GM19395 (cell line): Measurements from ENCODE around the gene CAPZA3.
"Not testable (repeated sequence)": the region's sequence is repeated elsewhere in the genome, so short reads cannot be mapped to it uniquely, and the experiment has no call there.

Experiments
- ATAC-seq: cut with Tn5 transposase; IDR thresholded peaks from one replicate; pipeline ENCODE4 v1.9.1; 2021; ENCODE audit warnings: mild to moderate bottlenecking, moderate library complexity; ENCODE audit not compliant: unreplicated experiment

The CAPZA3 gene

GRCh38 chr12:18737819-18738218 lies at the start of gene CAPZA3, which contains the start of gene PLCZ1:
Gene CAPZA3 (plus strand): TSS chr12:18738119. CDS start chr12:18738269, 150 bp downstream.
Gene PLCZ1 (minus strand): TSS chr12:18738012. CDS start chr12:18737371, 641 bp downstream.
- ATAC-seq: no peak

GRCh38 chr12:18689771-18690170 lies 48.1 kb upstream of the CAPZA3 start:
- no peak for ATAC-seq

GRCh38 chr12:18690653-18691052 lies 47.3 kb upstream of the CAPZA3 start:
- ATAC-seq: no peak

- ATAC-seq: not testable (repeated sequence)
These were observed 43.9 kb upstream of the CAPZA3 start for GRCh38 chr12:18693986-18694385.

- ATAC-seq: no peak
These were observed 40.8 kb upstream of the CAPZA3 start for GRCh38 chr12:18696971-18697602.

- ATAC-seq: no peak
These were observed 37.6 kb upstream of the CAPZA3 start for GRCh38 chr12:18700271-18700670.

- ATAC-seq: no peak
These were observed 34.6 kb upstream of the CAPZA3 start for GRCh38 chr12:18703321-18703720.

- no peak for ATAC-seq
These were observed 34.0 kb upstream of the CAPZA3 start for GRCh38 chr12:18703911-18704310.

- ATAC-seq: no peak
These were observed 31.1 kb upstream of the CAPZA3 start for GRCh38 chr12:18706798-18707197.

- ATAC-seq: no peak
These were observed 21.7 kb upstream of the CAPZA3 start for GRCh38 chr12:18716236-18716635.

- ATAC-seq: no peak
These were observed 19.5 kb upstream of the CAPZA3 start for GRCh38 chr12:18718462-18718861.

- no peak for ATAC-seq
These were observed 17.9 kb upstream of the CAPZA3 start for GRCh38 chr12:18719922-18720510.

GRCh38 chr12:18720690-18721089 lies 17.2 kb upstream of the CAPZA3 start:
- no peak for ATAC-seq

- no peak for ATAC-seq
These were observed 16.5 kb upstream of the CAPZA3 start for GRCh38 chr12:18721452-18721851.

- ATAC-seq: no peak
These were observed 14.2 kb upstream of the CAPZA3 start for GRCh38 chr12:18723752-18724151.

GRCh38 chr12:18731156-18731555 lies 6.8 kb upstream of the CAPZA3 start:
- ATAC-seq: no peak

- no peak for ATAC-seq
These were observed 10.0 kb downstream of the CAPZA3 start for GRCh38 chr12:18747895-18748294.

GRCh38 chr12:18749386-18749957 lies 11.6 kb downstream of the CAPZA3 start:
- no peak for ATAC-seq

- no peak for ATAC-seq
These were observed 12.2 kb downstream of the CAPZA3 start for GRCh38 chr12:18750085-18750484.

GRCh38 chr12:18751866-18752265 lies 13.9 kb downstream of the CAPZA3 start:
- ATAC-seq: no peak

GRCh38 chr12:18752280-18752920 lies 14.5 kb downstream of the CAPZA3 start:
- no peak for ATAC-seq

GRCh38 chr12:18752947-18753346 lies 15.0 kb downstream of the CAPZA3 start:
- no peak for ATAC-seq
